HepG2 (cell line): ENCODE results near the gene PRKCZ. TPM values are rescaled to one million over a fixed set of nuclear protein-coding genes. Genes with fewer than 3 reads are reported as not detected.

Experiments
- ATAC-seq: fragments of 200-7000 bp; cut with Tn5 transposase; 3 replicates; pipeline ENCODE4 v1.9.1; 2020; ENCODE audit warnings: mild to moderate bottlenecking, moderate library complexity
- BruUV-seq: library from RNA; stranded (reverse); fragments of 400-500 nt; replicated peaks from 2 replicates; lab custom pipeline; 2021; lab: Mats Ljungman, UMichigan
- CTCF ChIA-PET: fragments of 300-600 bp; formaldehyde crosslinking; extraction: SDS; loops from one replicate; lab custom pipeline; 2021; ENCODE audit warnings: low total read pairs, inconsistent platforms, low intra/inter-chr PET ratio; lab: Yijun Ruan, JAX
- POLR2A ChIA-PET: fragments of 350-600 bp; sonication (Branson Sonifier 250); formaldehyde crosslinking; loops from one replicate; lab custom pipeline; 2020; ENCODE audit warnings: antibody characterized with exemption, inconsistent platforms; lab: Yijun Ruan, JAX
- DNase-seq: peaks from one replicate; pipeline ENCODE4 v3.0.0-alpha.2; 2015; ENCODE audit warnings: low spot score
- FAIRE-seq: peaks from 3 replicates; lab custom pipeline; 2011; peaks lifted over from hg19 to GRCh38; lab: Jason Lieb, UNC
- H2AFZ ChIP-seq: one replicate; pipeline ENCODE4 v1.6.1; 2011; ENCODE audit warnings: low read length, inconsistent platforms
- H3K27ac ChIP-seq: fragments of 300-600 bp; 3 replicates; pipeline ENCODE4 v1.8.0; 2011; ENCODE audit warnings: mixed run types, mild to moderate bottlenecking, mixed read lengths, low read length, inconsistent platforms; ENCODE audit not compliant: insufficient read depth; ENCODE audit errors: extremely low read length
- H3K27me3 ChIP-seq, 2 experiments: fragments of 200-600 bp in 1 of 2; 2 replicates in 1 of 2; 3 replicates in 1 of 2; pipeline versions ENCODE4 v1.6.0 to v1.8.0; 2011; ENCODE audit warnings: low read length in 2 of 2, mild to moderate bottlenecking in 2 of 2, moderate library complexity in 2 of 2, inconsistent platforms in 1 of 2; ENCODE audit not compliant: insufficient read depth in 2 of 2, control insufficient read depth in 1 of 2
- H3K36me3 ChIP-seq, 2 experiments: fragments of 200-600 bp in 1 of 2; replicated peaks in 1 of 2; 2 replicates in 1 of 2; 3 replicates in 1 of 2; pipeline versions ENCODE4 v1.5.1 to v1.8.0; 2011; ENCODE audit warnings: low read length in 2 of 2, inconsistent platforms in 1 of 2; ENCODE audit not compliant: insufficient read depth in 2 of 2, control insufficient read depth in 1 of 2
- H3K4me1 ChIP-seq: 2 replicates; pipeline ENCODE4 v1.5.1; 2012; ENCODE audit warnings: low read length, inconsistent platforms; ENCODE audit not compliant: insufficient read depth
- H3K4me2 ChIP-seq: 2 replicates; pipeline ENCODE4 v1.6.0; 2011; ENCODE audit warnings: low read depth, low read length, inconsistent platforms
- H3K4me3 ChIP-seq, 3 experiments: fragments of 200-600 bp in 1 of 3; sonication (generic), shearing (Covaris generic) in 1 of 3; replicated peaks in 1 of 3; 2 replicates each; pipeline ENCODE4 v1.5.1; 2011 to 2016; ENCODE audit warnings: low read length in 3 of 3, inconsistent platforms in 2 of 3, low read depth in 2 of 3, mild to moderate bottlenecking in 2 of 3, control low read depth in 1 of 3, mixed read lengths in 1 of 3; ENCODE audit not compliant: insufficient read depth in 1 of 3
- H3K79me2 ChIP-seq: one replicate; pipeline ENCODE4 v1.6.1; 2011; ENCODE audit warnings: low read length, inconsistent platforms; ENCODE audit not compliant: insufficient read depth
- H3K9ac ChIP-seq: 2 replicates; pipeline ENCODE4 v1.6.0; 2011; ENCODE audit warnings: mild to moderate bottlenecking, low read depth, low read length, inconsistent platforms; ENCODE audit not compliant: insufficient read depth
- H3K9me3 ChIP-seq: 2 replicates; pipeline ENCODE4 v1.5.1; 2012; ENCODE audit warnings: mild to moderate bottlenecking, low read length
- H4K20me1 ChIP-seq: 2 replicates; pipeline ENCODE4 v1.6.0; 2011; ENCODE audit warnings: inconsistent platforms, mild to moderate bottlenecking, low read length, moderate library complexity; ENCODE audit not compliant: insufficient read depth
- KLF12 ChIP-seq: sonication (generic); formaldehyde crosslinking; IDR thresholded peaks from 2 replicates; pipeline ENCODE4 v1.4.0; 2020; ENCODE audit warnings: missing genetic modification reagents, borderline replicate concordance
- MTERF4 ChIP-seq: sonication (generic); formaldehyde crosslinking; IDR thresholded peaks from 2 replicates; pipeline ENCODE4 v1.8.0; 2023; ENCODE audit warnings: mild to moderate bottlenecking, missing genetic modification reagents
- MTF2 ChIP-seq: sonication (generic); formaldehyde crosslinking; IDR thresholded peaks from 2 replicates; pipeline ENCODE4 v1.5.0; 2020; ENCODE audit warnings: missing genetic modification reagents, borderline replicate concordance
- NFIB ChIP-seq: sonication (generic); formaldehyde crosslinking; IDR thresholded peaks from 2 replicates; pipeline ENCODE4 v1.9.0; 2021; ENCODE audit warnings: missing genetic modification reagents, mild to moderate bottlenecking, borderline replicate concordance
- NR2F2 ChIP-seq: IDR thresholded peaks from 2 replicates; pipeline ENCODE4 v1.6.1; 2012; ENCODE audit warnings: low read depth, inconsistent platforms, borderline replicate concordance
- PCBP1 ChIP-seq: fragments of 200-400 bp; formaldehyde crosslinking; IDR thresholded peaks from 2 replicates; pipeline ENCODE4 v1.6.1; 2017; ENCODE audit warnings: mild to moderate bottlenecking, low read depth, low read length, borderline replicate concordance
- ZBTB21 ChIP-seq: sonication (generic); formaldehyde crosslinking; IDR thresholded peaks from 2 replicates; pipeline ENCODE4 v1.4.0; 2020; ENCODE audit warnings: missing genetic modification reagents
- ZEB1 ChIP-seq: IDR thresholded peaks from 2 replicates; pipeline ENCODE4 v1.6.1; 2012; ENCODE audit warnings: mild to moderate bottlenecking, low read depth, inconsistent platforms; ENCODE audit not compliant: insufficient replicate concordance
- ZFP36 ChIP-seq: fragments of 150-350 bp; IDR thresholded peaks from 2 replicates; pipeline ENCODE4 v1.6.1; 2018; ENCODE audit warnings: borderline replicate concordance, low read length, low read depth; ENCODE audit not compliant: partially characterized antibody
- ZFYVE20 ChIP-seq: sonication (generic); formaldehyde crosslinking; IDR thresholded peaks from 2 replicates; pipeline ENCODE4 v1.8.0; 2023; ENCODE audit warnings: low read depth, mild to moderate bottlenecking, moderate library complexity, missing genetic modification reagents, borderline replicate concordance
- ZNF33B ChIP-seq: sonication (generic); formaldehyde crosslinking; IDR thresholded peaks from 2 replicates; pipeline ENCODE4 v1.5.1; 2020; ENCODE audit warnings: mild to moderate bottlenecking, missing genetic modification reagents
- ZNF574 ChIP-seq: sonication (generic); formaldehyde crosslinking; IDR thresholded peaks from 2 replicates; pipeline ENCODE4 v1.4.0; 2020; ENCODE audit warnings: missing genetic modification reagents
- ZNF850 ChIP-seq: sonication (generic); formaldehyde crosslinking; conservative IDR thresholded peaks from 2 replicates; pipeline ENCODE4 v1.9.0; 2021; ENCODE audit warnings: mild to moderate bottlenecking, missing genetic modification reagents
- WGBS: methylation state at CpG from one replicate; pipeline ENCODE4 v1.1.6; 2017; ENCODE audit warnings: low lambda C conversion rate; 5-methylcytosine and 5-hydroxymethylcytosine counted together
- in situ Hi-C: cut with HindIII; loops from 2 replicates; pipeline ENCODE4 v1.10.0; 2017; ENCODE audit warnings: low pct_unique_long_range_greater_than_20kb; ENCODE audit not compliant: extremely low pct_ligation_motif_present
- intact Hi-C: fragments of 100-400 bp; cut with micrococcal nuclease; formaldehyde crosslinking; loops from one replicate; pipeline ENCODE4 v1.10.0; 2022; ENCODE audit not compliant: unreplicated experiment
- polyA plus RNA-seq, 8 experiments: library from polyadenylated mRNA; depleted of rRNA in 3 of 8; stranded (reverse) in 7 of 8; unstranded in 1 of 8; fragments of >200 nt; fragmentation: Illumina TruSeq in 4 of 8; extraction: Trizol in 4 of 8; gene quantifications; 2 replicates each; pipeline versions ENCODE4 v1.2.1 to v1.2.3, GENCODE V29; 2011 to 2016; ENCODE audit warnings: low read depth in 4 of 8, missing spikeins in 1 of 8, mixed read lengths in 1 of 8; ENCODE audit not compliant: insufficient read depth in 1 of 8
- total RNA-seq, 5 experiments: library from RNA; depleted of rRNA; stranded (reverse); fragments of >200 nt; fragmentation: Illumina TruSeq; extraction: Trizol; gene quantifications; 2 replicates each; pipeline ENCODE4 v1.2.3, GENCODE V29; 2016; ENCODE audit warnings: low read depth in 1 of 5

PRKCZ gene
- total and polyA plus RNA-seq, 2 of the 13 experiments (the other 11 are each of a cell fraction or from before 2014, with no cell fraction given), result 34.7 to 85.2 TPM

GRCh38 chr1:2080140-2080539 lies 29.9 kb downstream of the PRKCZ start (continued):
- no peak for TF ChIP-seq ZFYVE20

GRCh38 chr1:2080884-2081283 lies 30.7 kb downstream of the PRKCZ start:
- CTCF ChIA-PET, result no interaction called here
- 99% methylated on average over 20 of the region's 20 CpGs for WGBS

More at GRCh38 chr1:2080884-2081283, 30.7 kb downstream of the PRKCZ start:
- BruUV-seq, result no TSS peak
- no peak for ATAC-seq
- peaks cover 18% of the 10 kb centered on the region for H3K9me3 ChIP-seq
- TF ChIP-seq PCBP1 (no peak), KLF12 (CRISPR knock-in tag) (no peak), ZEB1 (no peak), ZNF850 (no peak), ZFP36 (no peak), NR2F2 (no peak), ZBTB21 (CRISPR knock-in tag) (no peak), MTERF4 (no peak), MTF2 (CRISPR knock-in tag) (no peak), ZNF33B (CRISPR knock-in tag) (no peak), NFIB (CRISPR knock-in tag) (no peak), ZNF574 (CRISPR knock-in tag) (no peak)
- TF ChIP-seq, all 625 proteins: peak for 0
- Histone ChIP-seq H3K27ac (no peak overlapping the region), H3K36me3 (peaks cover 2 to 12% of the 10 kb centered on the region in 2 experiments; a peak in 4 of 5 replicates), H4K20me1 (no peaks in the 10 kb centered on the region), H3K4me3 (no peak overlapping the region), H3K27me3 (no peaks in the 10 kb centered on the region), H3K9ac (no peak overlapping the region), H3K4me2 (no peak overlapping the region), H3K79me2 (peaks cover 8% of the 10 kb centered on the region), H3K4me1 (no peaks in the 10 kb centered on the region), H2AFZ (no peak overlapping the region)
- in situ Hi-C loops, result no loop called here
- no peak for FAIRE-seq
- DNase-seq, result no peak
- intact Hi-C loops, result no loop called here
- POLR2A ChIA-PET, result no interaction called here
